Stomach (tissue), 9 donors: ENCODE results near the gene CNPY4. TPM values are rescaled to one million over a fixed set of nuclear protein-coding genes. Genes with fewer than 3 reads are reported as not detected.
A peak's percentile ranks its signal among the peaks of the same experiment; 100 is the strongest.

Source experiments
- DNase-seq, 2 donors: peaks; one replicate each; pipeline versions ENCODE4 v3.0.0 to v3.0.0-alpha.2; 2013 to 2019
- H3K27ac ChIP-seq, 5 donors: fragments of 200-600 bp in 4 of 5; sonication (generic) in 4 of 5; one replicate each; pipeline ENCODE4 v1.5.1; 2013 to 2019; ENCODE audit warnings: mild to moderate bottlenecking in 1 of 5, moderate library complexity in 1 of 5
- H3K27me3 ChIP-seq, 3 donors: fragments of 200-600 bp; sonication (generic); one replicate each; pipeline ENCODE4 v1.5.1; 2017 to 2019; ENCODE audit warnings: mixed run types in 1 of 3
- H3K36me3 ChIP-seq, 4 donors: fragments of 200-600 bp; sonication (generic); 1 replicate in 3 of 4; 2 replicates in 1 of 4; pipeline ENCODE4 v1.5.1; 2016 to 2019
- H3K4me1 ChIP-seq, 4 donors: fragments of 200-600 bp; sonication (generic); one replicate each; pipeline ENCODE4 v1.5.1; 2016 to 2019
- H3K4me3 ChIP-seq, 4 donors: fragments of 200-600 bp; sonication (generic) in 3 of 4; one replicate each; pipeline ENCODE4 v1.5.1; 2016 to 2019; ENCODE audit warnings: mild to moderate bottlenecking in 1 of 4
- H3K9me3 ChIP-seq, 4 donors: fragments of 200-600 bp; sonication (generic); one replicate each; pipeline ENCODE4 v1.5.1; 2016 to 2019
- EP300 ChIP-seq: sonication (generic); formaldehyde crosslinking; IDR thresholded peaks from one replicate; pipeline ENCODE4 v1.6.1; 2017; ENCODE audit warnings: antibody characterized with exemption
- POLR2A ChIP-seq, 4 donors: fragments of 450-650 bp; IDR thresholded peaks; one replicate each; pipeline ENCODE4 v1.6.1; 2016; ENCODE audit warnings: antibody characterized with exemption in 4 of 4, control low read depth in 2 of 4, mild to moderate bottlenecking in 1 of 4, moderate library complexity in 1 of 4
- POLR2AphosphoS5 ChIP-seq, 3 donors: sonication (generic); formaldehyde crosslinking; IDR thresholded peaks; one replicate each; pipeline ENCODE4 v1.6.1; 2016; ENCODE audit warnings: antibody characterized with exemption in 3 of 3
- WGBS, 5 donors: extraction: QIAGEN DNeasy Blood & Tissue Kit in 3 of 5; methylation state at CpG; one replicate each; pipeline versions ENCODE4 v1.1.5 to v1.1.7; 2013 to 2018; 5-methylcytosine and 5-hydroxymethylcytosine counted together
- intact Hi-C: fragments of 100-400 bp; cut with DNase I; formaldehyde crosslinking; loops from one replicate; pipeline ENCODE4 v1.15.1; 2023; ENCODE audit warnings: low total_unique reads
- polyA plus RNA-seq, 3 donors: library from polyadenylated mRNA; stranded (reverse); fragments of 200-250 nt; gene quantifications; one replicate each; pipeline ENCODE4 v1.2.3, GENCODE V29; 2013
- total RNA-seq, 5 donors: library from RNA; depleted of rRNA; stranded (reverse); fragments of >200 nt; gene quantifications; one replicate each; pipeline versions ENCODE4 v1.1.0 to v1.2.3, GENCODE V29; 2014 to 2016
- TF ChIP-seq, protein P1 (sequence below), 7 experiments: fragments of 450-650 bp in 4 of 7; fragments of 200-600 bp in 3 of 7; sonication (generic) in 3 of 7; IDR thresholded peaks; one replicate each; pipeline ENCODE4 v1.5.1; 2016 to 2019; ENCODE audit warnings: antibody characterized with exemption in 7 of 7, control low read depth in 2 of 7, mild to moderate bottlenecking in 1 of 7
- donor health status: healthy with polysubstance abuse.
- donor health status: Bipolar disorder and iron deficiency.
- donor health status: healthy.

Gene CNPY4
- total and polyA plus RNA-seq, 8 donors = 0.45 to 10.6 (median 6.0) TPM

DNA sequence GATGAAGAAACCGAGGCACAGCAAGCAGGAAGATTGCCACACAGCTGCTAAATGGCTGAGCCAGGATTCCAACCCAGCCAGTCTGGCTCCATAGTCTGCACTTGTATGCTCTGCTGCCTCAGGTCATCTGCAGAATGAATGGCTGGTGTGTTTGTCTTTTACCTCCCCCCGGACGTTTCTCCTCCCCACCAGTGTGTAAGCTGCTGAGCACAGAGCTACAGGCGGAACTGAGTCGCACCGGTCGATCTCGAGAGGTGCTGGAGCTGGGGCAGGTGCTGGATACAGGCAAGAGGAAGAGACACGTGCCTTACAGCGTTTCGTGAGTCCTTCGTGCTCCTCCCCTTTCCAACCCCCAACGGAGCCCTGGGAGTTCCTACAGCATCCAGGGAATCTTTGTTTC is 2.6 kb downstream of the CNPY4 start:
- Histone ChIP-seq H3K27me3 (no peaks in the 10 kb centered on the region), H3K4me1 (peaks cover 38 to 62% (median 44%) of the 10 kb centered on the region in 4 donors), H3K4me3 (no peak overlapping the region), H3K27ac (peak overlapping the region in 2 of 5 donors; percentile 24 to 39), H3K36me3 (peaks cover 0 to 16% (median 0%) of the 10 kb centered on the region in 4 donors), H3K9me3 (no peaks in the 10 kb centered on the region)
- intact Hi-C loops = no loop called here
- TF ChIP-seq, protein P1, sequence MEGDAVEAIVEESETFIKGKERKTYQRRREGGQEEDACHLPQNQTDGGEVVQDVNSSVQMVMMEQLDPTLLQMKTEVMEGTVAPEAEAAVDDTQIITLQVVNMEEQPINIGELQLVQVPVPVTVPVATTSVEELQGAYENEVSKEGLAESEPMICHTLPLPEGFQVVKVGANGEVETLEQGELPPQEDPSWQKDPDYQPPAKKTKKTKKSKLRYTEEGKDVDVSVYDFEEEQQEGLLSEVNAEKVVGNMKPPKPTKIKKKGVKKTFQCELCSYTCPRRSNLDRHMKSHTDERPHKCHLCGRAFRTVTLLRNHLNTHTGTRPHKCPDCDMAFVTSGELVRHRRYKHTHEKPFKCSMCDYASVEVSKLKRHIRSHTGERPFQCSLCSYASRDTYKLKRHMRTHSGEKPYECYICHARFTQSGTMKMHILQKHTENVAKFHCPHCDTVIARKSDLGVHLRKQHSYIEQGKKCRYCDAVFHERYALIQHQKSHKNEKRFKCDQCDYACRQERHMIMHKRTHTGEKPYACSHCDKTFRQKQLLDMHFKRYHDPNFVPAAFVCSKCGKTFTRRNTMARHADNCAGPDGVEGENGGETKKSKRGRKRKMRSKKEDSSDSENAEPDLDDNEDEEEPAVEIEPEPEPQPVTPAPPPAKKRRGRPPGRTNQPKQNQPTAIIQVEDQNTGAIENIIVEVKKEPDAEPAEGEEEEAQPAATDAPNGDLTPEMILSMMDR (IDR thresholded peaks at IDR 0.05) = no peak
- TF ChIP-seq POLR2AphosphoS5 (IDR thresholded peaks at IDR 0.05) (no peak), POLR2A (IDR thresholded peaks at IDR 0.05) (no peak), EP300 (no peak)
- WGBS, 5 donors = 34 to 54% (median 49%) methylated on average over 13 of the region's 13 CpGs
- peak in 1 of 2 donors; percentile 59 for DNase-seq

DNA sequence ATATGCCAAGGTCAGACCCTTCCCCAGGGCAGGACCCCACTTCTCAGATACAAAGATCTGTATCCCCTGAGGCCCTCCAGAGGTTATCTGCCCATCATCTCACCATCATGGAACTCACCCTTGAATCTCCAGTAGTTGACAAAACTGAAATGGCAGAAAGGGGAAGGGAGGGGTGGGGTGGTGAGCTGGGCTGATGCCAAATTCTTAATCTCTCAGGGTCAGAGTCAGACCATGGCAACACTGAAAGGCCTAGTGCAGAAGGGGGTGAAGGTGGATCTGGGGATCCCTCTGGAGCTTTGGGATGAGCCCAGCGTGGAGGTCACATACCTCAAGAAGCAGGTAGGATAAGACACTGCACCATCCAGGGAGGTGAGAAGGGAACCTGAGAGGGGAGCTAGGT is 3.1 kb downstream of the CNPY4 start:
- intact Hi-C loops = no loop called here

DNA sequence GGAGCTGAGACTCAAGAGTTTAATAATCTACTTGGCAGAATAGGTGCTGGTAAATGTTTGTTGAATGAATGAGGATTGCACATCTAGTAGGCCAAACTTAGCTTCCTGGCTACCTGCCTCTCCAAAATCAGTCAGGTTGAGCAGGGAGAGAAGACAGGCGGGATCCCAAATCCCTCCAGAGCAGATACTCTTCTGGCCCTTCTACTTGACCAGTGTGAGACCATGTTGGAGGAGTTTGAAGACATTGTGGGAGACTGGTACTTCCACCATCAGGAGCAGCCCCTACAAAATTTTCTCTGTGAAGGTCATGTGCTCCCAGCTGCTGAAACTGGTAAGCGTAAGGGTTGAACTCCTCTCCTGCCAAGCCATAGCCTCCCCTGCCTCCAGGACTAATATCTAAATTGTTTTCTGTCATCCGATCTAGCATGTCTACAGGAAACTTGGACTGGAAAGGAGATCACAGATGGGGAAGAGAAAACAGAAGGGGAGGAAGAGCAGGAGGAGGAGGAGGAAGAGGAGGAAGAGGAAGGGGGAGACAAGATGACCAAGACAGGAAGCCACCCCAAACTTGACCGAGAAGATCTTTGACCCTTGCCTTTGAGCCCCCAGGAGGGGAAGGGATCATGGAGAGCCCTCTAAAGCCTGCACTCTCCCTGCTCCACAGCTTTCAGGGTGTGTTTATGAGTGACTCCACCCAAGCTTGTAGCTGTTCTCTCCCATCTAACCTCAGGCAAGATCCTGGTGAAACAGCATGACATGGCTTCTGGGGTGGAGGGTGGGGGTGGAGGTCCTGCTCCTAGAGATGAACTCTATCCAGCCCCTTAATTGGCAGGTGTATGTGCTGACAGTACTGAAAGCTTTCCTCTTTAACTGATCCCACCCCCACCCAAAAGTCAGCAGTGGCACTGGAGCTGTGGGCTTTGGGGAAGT is 5.1 kb downstream of the CNPY4 start:
- intact Hi-C loops = no loop called here
- H3K27ac ChIP-seq = peak overlapping the region in 2 of 5 donors; percentile 99
- peaks cover 0 to 16% (median 0%) of the 10 kb centered on the region in 4 donors for H3K36me3 ChIP-seq

More for the DNA sequence above, 3.1 kb downstream of the CNPY4 start:
- TF ChIP-seq EP300 = no peak
- no peak for TF ChIP-seq POLR2A (IDR thresholded peaks at IDR 0.05)
- TF ChIP-seq, protein P1 (IDR thresholded peaks at IDR 0.05) = no peak
- no peak for TF ChIP-seq POLR2AphosphoS5 (IDR thresholded peaks at IDR 0.05)
- Histone ChIP-seq H3K9me3 (no peaks in the 10 kb centered on the region), H3K27me3 (no peaks in the 10 kb centered on the region), H3K36me3 (peaks cover 0 to 16% (median 0%) of the 10 kb centered on the region in 4 donors), H3K4me1 (peaks cover 38 to 61% (median 46%) of the 10 kb centered on the region in 4 donors), H3K27ac (peak overlapping the region in 2 of 5 donors; percentile 24 to 39), H3K4me3 (no peak overlapping the region)
- DNase-seq = no peak
- WGBS, 5 donors = 67 to 100% (median 94%) methylated on average over 1 of the region's 1 CpG

More for the DNA sequence above, 5.1 kb downstream of the CNPY4 start:
- Histone ChIP-seq H3K9me3 (no peaks in the 10 kb centered on the region), H3K4me3 (no peak overlapping the region), H3K27me3 (no peaks in the 10 kb centered on the region), H3K4me1 (peaks cover 41 to 59% (median 48%) of the 10 kb centered on the region in 4 donors)
- DNase-seq = no peak
- TF ChIP-seq POLR2A (IDR thresholded peaks at IDR 0.05) (no peak), EP300 (no peak), POLR2AphosphoS5 (IDR thresholded peaks at IDR 0.05) (no peak)
- TF ChIP-seq, protein P1 (IDR thresholded peaks at IDR 0.05) = no peak
- 69 to 85% (median 75%) methylated on average over 4 of the region's 4 CpGs for WGBS, 5 donors
